ENCODE results near the gene COA3.

GRCh38 chr17:42827472-42827871 lies 29.0 kb upstream of the COA3 start:
- TF ChIP-seq, protein P1, sequence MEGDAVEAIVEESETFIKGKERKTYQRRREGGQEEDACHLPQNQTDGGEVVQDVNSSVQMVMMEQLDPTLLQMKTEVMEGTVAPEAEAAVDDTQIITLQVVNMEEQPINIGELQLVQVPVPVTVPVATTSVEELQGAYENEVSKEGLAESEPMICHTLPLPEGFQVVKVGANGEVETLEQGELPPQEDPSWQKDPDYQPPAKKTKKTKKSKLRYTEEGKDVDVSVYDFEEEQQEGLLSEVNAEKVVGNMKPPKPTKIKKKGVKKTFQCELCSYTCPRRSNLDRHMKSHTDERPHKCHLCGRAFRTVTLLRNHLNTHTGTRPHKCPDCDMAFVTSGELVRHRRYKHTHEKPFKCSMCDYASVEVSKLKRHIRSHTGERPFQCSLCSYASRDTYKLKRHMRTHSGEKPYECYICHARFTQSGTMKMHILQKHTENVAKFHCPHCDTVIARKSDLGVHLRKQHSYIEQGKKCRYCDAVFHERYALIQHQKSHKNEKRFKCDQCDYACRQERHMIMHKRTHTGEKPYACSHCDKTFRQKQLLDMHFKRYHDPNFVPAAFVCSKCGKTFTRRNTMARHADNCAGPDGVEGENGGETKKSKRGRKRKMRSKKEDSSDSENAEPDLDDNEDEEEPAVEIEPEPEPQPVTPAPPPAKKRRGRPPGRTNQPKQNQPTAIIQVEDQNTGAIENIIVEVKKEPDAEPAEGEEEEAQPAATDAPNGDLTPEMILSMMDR (conservative IDR thresholded peaks at IDR 0.05 in 1 of 2, IDR thresholded peaks at IDR 0.05 in 1 of 2; ENCODE audit: extremely low read depth in 1 of 2, insufficient read depth in 1 of 2, low read depth in 1 of 2, low read length in 2 of 2), result no peak
- no peak for TF ChIP-seq EZH2 (IDR thresholded peaks at IDR 0.05; ENCODE audit: borderline replicate concordance, low read length)

Data from mammary epithelial cell (primary cell).